HG03108 (cell line): Measurements from ENCODE around the gene SLC41A3.

ENCODE experiments used
- ATAC-seq: cut with Tn5 transposase; IDR thresholded peaks from one replicate; pipeline ENCODE4 v1.9.1; 2021; ENCODE audit warnings: moderate library complexity; ENCODE audit not compliant: unreplicated experiment

SLC41A3 gene

GRCh38 chr3:126121074-126121473, 37.1 kb upstream of the SLC41A3 start:
- ATAC-seq: no peak

- no peak for ATAC-seq
These were observed 36.1 kb upstream of the SLC41A3 start for GRCh38 chr3:126119976-126120375.

- ATAC-seq: no peak
These were observed 35.2 kb upstream of the SLC41A3 start for GRCh38 chr3:126119008-126119675.

GRCh38 chr3:126118591-126118990, 34.7 kb upstream of the SLC41A3 start:
- ATAC-seq: no peak

- ATAC-seq: no peak
These were observed 33.9 kb upstream of the SLC41A3 start for GRCh38 chr3:126117786-126118185.

GRCh38 chr3:126117212-126117611, 33.3 kb upstream of the SLC41A3 start:
- ATAC-seq: no peak

- no peak for ATAC-seq
These were observed 32.6 kb upstream of the SLC41A3 start for GRCh38 chr3:126116526-126116925.

GRCh38 chr3:126114443-126115386, 30.8 kb upstream of the SLC41A3 start:
- ATAC-seq: no peak

- ATAC-seq: no peak
These were observed 30.0 kb upstream of the SLC41A3 start for GRCh38 chr3:126113733-126114442.

GRCh38 chr3:126113238-126113555, 29.3 kb upstream of the SLC41A3 start:
- no peak for ATAC-seq

- ATAC-seq: no peak
These were observed 28.8 kb upstream of the SLC41A3 start for GRCh38 chr3:126112531-126113237.

GRCh38 chr3:126111566-126112475, 27.9 kb upstream of the SLC41A3 start:
- no peak for ATAC-seq

GRCh38 chr3:126111126-126111551, 27.2 kb upstream of the SLC41A3 start:
- no peak for ATAC-seq

GRCh38 chr3:126110431-126111125, 26.7 kb upstream of the SLC41A3 start:
- ATAC-seq: no peak

GRCh38 chr3:126109880-126110235, 25.9 kb upstream of the SLC41A3 start:
- no peak for ATAC-seq

- no peak for ATAC-seq
These were observed 25.4 kb upstream of the SLC41A3 start for GRCh38 chr3:126109146-126109879.

GRCh38 chr3:126108676-126109050, 24.7 kb upstream of the SLC41A3 start:
- no peak for ATAC-seq

- no peak for ATAC-seq
These were observed 24.2 kb upstream of the SLC41A3 start for GRCh38 chr3:126107957-126108675.
